IMR-90 (cell line): ENCODE measurements around the gene CYP19A1. TPM values are rescaled to one million over a fixed set of nuclear protein-coding genes. Genes with fewer than 3 reads are reported as not detected.

Experiments used
- ATAC-seq: fragments of 200-7000 bp; cut with Tn5 transposase; 2 replicates; pipeline ENCODE4 v1.9.1; 2020; ENCODE audit warnings: low read depth, mild to moderate bottlenecking, moderate library complexity
- BruUV-seq: library from RNA; stranded (reverse); fragments of 400-500 nt; replicated peaks from 2 replicates; lab custom pipeline; 2021; lab: Mats Ljungman, UMichigan
- CTCF ChIA-PET: fragments of 300-600 bp; formaldehyde crosslinking; extraction: SDS; loops from one replicate; lab custom pipeline; 2021; ENCODE audit warnings: antibody characterized with exemption; lab: Yijun Ruan, JAX
- POLR2A ChIA-PET: fragments of 300-600 bp; sonication (Branson Sonifier 250); formaldehyde crosslinking; loops from one replicate; lab custom pipeline; 2022; ENCODE audit warnings: antibody characterized with exemption; ENCODE audit not compliant: unreplicated experiment; lab: Charles Lee
- DNase-seq: peaks from one replicate; pipeline ENCODE4 v3.0.0; 2013
- H2AFZ ChIP-seq: replicated peaks from 2 replicates; pipeline ENCODE3; 2013; ENCODE audit warnings: low read length, mild to moderate bottlenecking; ENCODE audit not compliant: poor library complexity
- H2AK5ac ChIP-seq: 2 replicates; pipeline ENCODE4 v1.6.1; 2013; ENCODE audit warnings: low read depth, low read length, inconsistent platforms
- H2AK9ac ChIP-seq: replicated peaks from 2 replicates; pipeline ENCODE3; 2013; ENCODE audit warnings: mild to moderate bottlenecking, low read depth, low read length, moderate library complexity; ENCODE audit not compliant: poor library complexity
- H2BK120ac ChIP-seq: 2 replicates; pipeline ENCODE4 v1.6.1; 2013; ENCODE audit warnings: low read depth, low read length, inconsistent platforms
- H2BK15ac ChIP-seq: 3 replicates; pipeline ENCODE4 v1.6.1; 2013; ENCODE audit warnings: low read depth, low read length, inconsistent platforms
- H2BK20ac ChIP-seq: 2 replicates; pipeline ENCODE4 v1.6.1; 2013; ENCODE audit warnings: low read depth, mild to moderate bottlenecking, inconsistent platforms, low read length, moderate library complexity
- H2BK5ac ChIP-seq: 2 replicates; pipeline ENCODE4 v1.6.1; 2013; ENCODE audit warnings: mild to moderate bottlenecking, low read depth, low read length, inconsistent platforms; ENCODE audit not compliant: poor library complexity, severe bottlenecking
- H3K14ac ChIP-seq: replicated peaks from 2 replicates; pipeline ENCODE4 v1.6.1; 2013; ENCODE audit warnings: low read depth, low read length, inconsistent platforms
- H3K18ac ChIP-seq: 2 replicates; pipeline ENCODE4 v1.6.1; 2013; ENCODE audit warnings: low read depth, low read length, control low read depth
- H3K23ac ChIP-seq: 2 replicates; pipeline ENCODE4 v1.6.1; 2013; ENCODE audit warnings: low read depth, low read length, inconsistent platforms
- H3K27ac ChIP-seq: 2 replicates; pipeline ENCODE4 v1.5.1; 2013; ENCODE audit warnings: mild to moderate bottlenecking, control low read depth, low read length; ENCODE audit not compliant: insufficient read depth
- H3K27me3 ChIP-seq: 2 replicates; pipeline ENCODE4 v1.6.1; 2013; ENCODE audit warnings: low read length; ENCODE audit not compliant: control insufficient read depth, insufficient read depth
- H3K36me3 ChIP-seq: 2 replicates; pipeline ENCODE4 v1.6.1; 2013; ENCODE audit warnings: low read length, mixed read lengths; ENCODE audit not compliant: control insufficient read depth, insufficient read depth
- H3K4ac ChIP-seq: 2 replicates; pipeline ENCODE4 v1.6.1; 2013; ENCODE audit warnings: low read depth, low read length, inconsistent platforms
- H3K4me1 ChIP-seq: 2 replicates; pipeline ENCODE4 v1.6.1; 2013; ENCODE audit warnings: low read length, mixed read lengths; ENCODE audit not compliant: control insufficient read depth, insufficient read depth
- H3K4me2 ChIP-seq: 2 replicates; pipeline ENCODE4 v1.6.1; 2013; ENCODE audit warnings: low read depth, mild to moderate bottlenecking, control low read depth, low read length, moderate library complexity
- H3K4me3 ChIP-seq: 2 replicates; pipeline ENCODE4 v1.5.1; 2013; ENCODE audit warnings: low read depth, mild to moderate bottlenecking, control low read depth, low read length, moderate library complexity; ENCODE audit not compliant: insufficient read depth
- H3K56ac ChIP-seq: 2 replicates; pipeline ENCODE4 v1.6.1; 2013; ENCODE audit warnings: low read length, inconsistent platforms; ENCODE audit not compliant: insufficient read depth; ENCODE audit errors: extremely low read depth
- H3K79me1 ChIP-seq, 2 experiments: 2 replicates each; pipeline ENCODE4 v1.6.1; 2013; ENCODE audit warnings: low read length in 2 of 2, inconsistent platforms in 1 of 2, low read depth in 1 of 2
- H3K9ac ChIP-seq: 2 replicates; pipeline ENCODE4 v1.6.1; 2013; ENCODE audit warnings: low read depth, low read length, control low read depth
- H3K9me1 ChIP-seq: 2 replicates; pipeline ENCODE4 v1.6.1; 2013; ENCODE audit warnings: low read length, inconsistent platforms; ENCODE audit not compliant: insufficient read depth
- H3K9me3 ChIP-seq: 2 replicates; pipeline ENCODE4 v1.6.1; 2013; ENCODE audit warnings: low read length; ENCODE audit not compliant: control insufficient read depth, insufficient read depth
- H4K20me1 ChIP-seq: 2 replicates; pipeline ENCODE4 v1.6.1; 2013; ENCODE audit warnings: low read length, inconsistent platforms; ENCODE audit not compliant: insufficient read depth
- H4K5ac ChIP-seq: 2 replicates; pipeline ENCODE4 v1.6.1; 2013; ENCODE audit warnings: mild to moderate bottlenecking, low read depth, low read length, control low read depth
- H4K8ac ChIP-seq, 2 experiments: 2 replicates each; pipeline ENCODE4 v1.6.1; 2013; ENCODE audit warnings: low read depth in 2 of 2, low read length in 2 of 2, control low read depth in 1 of 2, inconsistent platforms in 1 of 2
- H4K91ac ChIP-seq: 2 replicates; pipeline ENCODE4 v1.6.1; 2013; ENCODE audit warnings: low read depth, low read length, inconsistent platforms; ENCODE audit not compliant: insufficient read depth
- BHLHE40 ChIP-seq: fragments of 150-350 bp; IDR thresholded peaks from 2 replicates; pipeline ENCODE4 v1.6.1; 2016; ENCODE audit warnings: mild to moderate bottlenecking, low read depth, low read length
- CEBPB ChIP-seq: IDR thresholded peaks from 2 replicates; pipeline ENCODE4 v1.6.1; 2012; ENCODE audit warnings: low read depth, low read length, improper control_type of control experiment
- CHD1 ChIP-seq: IDR thresholded peaks from 2 replicates; pipeline ENCODE4 v1.6.1; 2012; ENCODE audit warnings: low read depth, low read length, improper control_type of control experiment
- FOS ChIP-seq: fragments of 150-350 bp; IDR thresholded peaks from 2 replicates; pipeline ENCODE4 v1.6.1; 2016; ENCODE audit warnings: low read depth, low read length
- MAFK ChIP-seq: IDR thresholded peaks from 2 replicates; pipeline ENCODE4 v1.6.1; 2012; ENCODE audit warnings: low read depth, low read length, improper control_type of control experiment
- MAZ ChIP-seq: IDR thresholded peaks from 2 replicates; pipeline ENCODE4 v1.6.1; 2012; ENCODE audit warnings: low read depth, mild to moderate bottlenecking, low read length, improper control_type of control experiment, moderate library complexity, borderline replicate concordance
- MXI1 ChIP-seq: IDR thresholded peaks from 2 replicates; pipeline ENCODE4 v1.6.1; 2012; ENCODE audit warnings: low read depth, mild to moderate bottlenecking, low read length, moderate library complexity, borderline replicate concordance
- NFE2L2 ChIP-seq: fragments of 150-350 bp; IDR thresholded peaks from 2 replicates; pipeline ENCODE4 v1.6.1; 2016; ENCODE audit warnings: low read depth, mild to moderate bottlenecking, low read length
- POLR2A ChIP-seq: IDR thresholded peaks from 2 replicates; pipeline ENCODE4 v1.6.1; 2012; ENCODE audit warnings: mild to moderate bottlenecking, low read depth, low read length
- RAD21 ChIP-seq: IDR thresholded peaks from 2 replicates; pipeline ENCODE4 v1.6.1; 2012; ENCODE audit warnings: low read length, improper control_type of control experiment
- RCOR1 ChIP-seq: IDR thresholded peaks from 2 replicates; pipeline ENCODE4 v1.6.1; 2012; ENCODE audit warnings: mild to moderate bottlenecking, low read length, improper control_type of control experiment; ENCODE audit not compliant: insufficient replicate concordance
- RFX5 ChIP-seq: IDR thresholded peaks from 2 replicates; pipeline ENCODE4 v1.8.0; 2012; ENCODE audit warnings: low read depth, mild to moderate bottlenecking, low read length, moderate library complexity
- SMC3 ChIP-seq: fragments of 150-350 bp; IDR thresholded peaks from 2 replicates; pipeline ENCODE4 v1.6.1; 2016; ENCODE audit warnings: low read depth, mild to moderate bottlenecking, antibody characterized with exemption, low read length, moderate library complexity
- WGBS, 2 experiments: methylation state at CpG; one replicate each; pipeline versions ENCODE4 v1.1.5 to v1.1.7; 2013; ENCODE audit warnings: missing lambda C conversion rate in 2 of 2; ENCODE audit not compliant: insufficient read length in 1 of 2; ENCODE audit errors: extremely low coverage in 2 of 2; 5-methylcytosine and 5-hydroxymethylcytosine counted together
- dilution Hi-C: fragments of 300-500 bp; cut with HindIII; formaldehyde crosslinking; loops from one replicate; pipeline ENCODE4 v1.14.3; 2018; ENCODE audit warnings: low sequenced_read_pairs; ENCODE audit not compliant: unreplicated experiment
- in situ Hi-C: fragments of 300-500 bp; cut with MboI; formaldehyde crosslinking; loops from 3 replicates; pipeline ENCODE4 v1.14.3; 2019; ENCODE audit warnings: low sequenced_read_pairs, inconsistent platforms, mixed read lengths
- intact Hi-C: fragments of 100-400 bp; cut with micrococcal nuclease; formaldehyde crosslinking; loops from 2 replicates; pipeline ENCODE4 v1.10.0; 2022
- polyA plus RNA-seq, 3 experiments: library from polyadenylated mRNA; depleted of rRNA; stranded (reverse); fragments of >200 nt; gene quantifications; 2 replicates each; pipeline ENCODE4 v1.2.3, GENCODE V29; 2012; ENCODE audit warnings: low replicate concordance in 1 of 3
- total RNA-seq: library from RNA; depleted of rRNA; stranded (reverse); fragments of >200 nt; gene quantifications from 2 replicates; pipeline ENCODE4 v1.2.3, GENCODE V29; 2012
- TF ChIP-seq, protein P1 (sequence below): conservative IDR thresholded peaks from 2 replicates; pipeline ENCODE4 v1.5.1; 2012; ENCODE audit warnings: mild to moderate bottlenecking, low read depth, low read length, improper control_type of control experiment
- TF ChIP-seq, protein P2 (sequence below): fragments of 150-350 bp; IDR thresholded peaks from 2 replicates; pipeline ENCODE4 v1.6.1; 2016; ENCODE audit warnings: low read depth, mild to moderate bottlenecking, low read length, moderate library complexity, borderline replicate concordance
- TF ChIP-seq, protein P3 (sequence below): fragments of 150-350 bp; IDR thresholded peaks from 2 replicates; pipeline ENCODE4 v1.6.1; 2017; ENCODE audit warnings: mild to moderate bottlenecking, antibody characterized with exemption, low read length, low read depth

CYP19A1 gene
- total and polyA plus RNA-seq, 2 of the 4 experiments (the other 2 are of a cell fraction) = not detected

DNA sequence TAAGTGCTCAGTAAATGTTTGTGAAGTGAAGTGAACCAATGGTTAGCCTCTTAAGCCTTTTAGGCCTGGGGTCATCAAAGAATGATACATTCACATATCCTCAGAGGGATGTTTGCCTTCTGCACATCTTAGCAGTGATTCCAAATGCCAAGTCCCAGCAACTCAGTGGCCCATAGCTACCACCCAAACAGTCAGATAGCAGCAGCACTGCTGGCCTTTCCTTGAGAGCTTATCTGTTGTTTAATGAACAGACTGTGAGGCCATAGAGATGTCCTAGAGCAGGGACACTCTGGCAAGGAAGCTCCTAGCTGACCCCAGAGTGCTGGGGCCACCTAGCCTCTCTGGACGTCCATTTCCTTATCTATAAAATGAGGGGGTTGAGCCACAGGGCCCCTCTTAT is 86.8 kb downstream of the CYP19A1 start:
- DNase-seq = no peak
- no peak overlapping the region for H3K27ac ChIP-seq
- no peaks in the 10 kb centered on the region for H3K79me1 ChIP-seq
- no peak for TF ChIP-seq RFX5
- no peak for TF ChIP-seq MAZ
- TF ChIP-seq SMC3 = no peak
- TF ChIP-seq NFE2L2 = no peak
- no peak for TF ChIP-seq BHLHE40
- no peak for TF ChIP-seq CHD1
- no peak for TF ChIP-seq RCOR1
- no peak for TF ChIP-seq POLR2A
- no peak for TF ChIP-seq MAFK
- no peak for TF ChIP-seq CEBPB
- TF ChIP-seq RAD21 = no peak
- TF ChIP-seq, protein P1, sequence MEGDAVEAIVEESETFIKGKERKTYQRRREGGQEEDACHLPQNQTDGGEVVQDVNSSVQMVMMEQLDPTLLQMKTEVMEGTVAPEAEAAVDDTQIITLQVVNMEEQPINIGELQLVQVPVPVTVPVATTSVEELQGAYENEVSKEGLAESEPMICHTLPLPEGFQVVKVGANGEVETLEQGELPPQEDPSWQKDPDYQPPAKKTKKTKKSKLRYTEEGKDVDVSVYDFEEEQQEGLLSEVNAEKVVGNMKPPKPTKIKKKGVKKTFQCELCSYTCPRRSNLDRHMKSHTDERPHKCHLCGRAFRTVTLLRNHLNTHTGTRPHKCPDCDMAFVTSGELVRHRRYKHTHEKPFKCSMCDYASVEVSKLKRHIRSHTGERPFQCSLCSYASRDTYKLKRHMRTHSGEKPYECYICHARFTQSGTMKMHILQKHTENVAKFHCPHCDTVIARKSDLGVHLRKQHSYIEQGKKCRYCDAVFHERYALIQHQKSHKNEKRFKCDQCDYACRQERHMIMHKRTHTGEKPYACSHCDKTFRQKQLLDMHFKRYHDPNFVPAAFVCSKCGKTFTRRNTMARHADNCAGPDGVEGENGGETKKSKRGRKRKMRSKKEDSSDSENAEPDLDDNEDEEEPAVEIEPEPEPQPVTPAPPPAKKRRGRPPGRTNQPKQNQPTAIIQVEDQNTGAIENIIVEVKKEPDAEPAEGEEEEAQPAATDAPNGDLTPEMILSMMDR = no peak
- TF ChIP-seq FOS = no peak
- no peak for TF ChIP-seq MXI1
- TF ChIP-seq, protein P2, sequence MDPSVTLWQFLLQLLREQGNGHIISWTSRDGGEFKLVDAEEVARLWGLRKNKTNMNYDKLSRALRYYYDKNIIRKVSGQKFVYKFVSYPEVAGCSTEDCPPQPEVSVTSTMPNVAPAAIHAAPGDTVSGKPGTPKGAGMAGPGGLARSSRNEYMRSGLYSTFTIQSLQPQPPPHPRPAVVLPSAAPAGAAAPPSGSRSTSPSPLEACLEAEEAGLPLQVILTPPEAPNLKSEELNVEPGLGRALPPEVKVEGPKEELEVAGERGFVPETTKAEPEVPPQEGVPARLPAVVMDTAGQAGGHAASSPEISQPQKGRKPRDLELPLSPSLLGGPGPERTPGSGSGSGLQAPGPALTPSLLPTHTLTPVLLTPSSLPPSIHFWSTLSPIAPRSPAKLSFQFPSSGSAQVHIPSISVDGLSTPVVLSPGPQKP = no peak
- TF ChIP-seq, protein P3, sequence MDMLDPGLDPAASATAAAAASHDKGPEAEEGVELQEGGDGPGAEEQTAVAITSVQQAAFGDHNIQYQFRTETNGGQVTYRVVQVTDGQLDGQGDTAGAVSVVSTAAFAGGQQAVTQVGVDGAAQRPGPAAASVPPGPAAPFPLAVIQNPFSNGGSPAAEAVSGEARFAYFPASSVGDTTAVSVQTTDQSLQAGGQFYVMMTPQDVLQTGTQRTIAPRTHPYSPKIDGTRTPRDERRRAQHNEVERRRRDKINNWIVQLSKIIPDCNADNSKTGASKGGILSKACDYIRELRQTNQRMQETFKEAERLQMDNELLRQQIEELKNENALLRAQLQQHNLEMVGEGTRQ = no peak
- no peaks in the 10 kb centered on the region for H4K20me1 ChIP-seq
- no peak overlapping the region for H2BK120ac ChIP-seq
- ChIA-PET POLR2A (no interaction called here), CTCF (no interaction called here)
- H3K14ac ChIP-seq = no peak overlapping the region
- no peak overlapping the region for H3K4me2 ChIP-seq
- no peak overlapping the region for H2BK20ac ChIP-seq
- intact Hi-C loops = no loop called here
- H2AK9ac ChIP-seq = no peak overlapping the region
- ATAC-seq = no peak
- H3K27me3 ChIP-seq = peaks cover 50% of the 10 kb centered on the region
- H3K9ac ChIP-seq = no peak overlapping the region
- dilution Hi-C loops = no loop called here
- H3K4me3 ChIP-seq = no peak overlapping the region
- H3K9me3 ChIP-seq = no peaks in the 10 kb centered on the region
- WGBS, 2 experiments = 20% methylated on average over 1 of the region's 1 CpG; no CpG with 5 or more reads in 1 of the 2 experiments
- H3K4ac ChIP-seq = no peak overlapping the region
- H2AFZ ChIP-seq = no peak overlapping the region
- H4K8ac ChIP-seq = no peak overlapping the region
- no peak overlapping the region for H4K91ac ChIP-seq
- H3K18ac ChIP-seq = no peak overlapping the region
- H3K56ac ChIP-seq = no peak overlapping the region
- no TSS peak for BruUV-seq
- no peaks in the 10 kb centered on the region for H3K4me1 ChIP-seq
- H2BK15ac ChIP-seq = no peak overlapping the region
- H4K5ac ChIP-seq = no peak overlapping the region
- H2AK5ac ChIP-seq = no peak overlapping the region
- no peaks in the 10 kb centered on the region for H3K36me3 ChIP-seq
- no peak overlapping the region for H3K23ac ChIP-seq
- no peaks in the 10 kb centered on the region for H3K9me1 ChIP-seq
- no peak overlapping the region for H2BK5ac ChIP-seq
- in situ Hi-C loops = no loop called here
